ENCODE data around the gene DOCK6. TPM values are rescaled to one million over a fixed set of nuclear protein-coding genes. Genes with fewer than 3 reads are reported as not detected.
A peak's percentile ranks its signal among the peaks of the same experiment; 100 is the strongest.

Gene DOCK6, protein sequence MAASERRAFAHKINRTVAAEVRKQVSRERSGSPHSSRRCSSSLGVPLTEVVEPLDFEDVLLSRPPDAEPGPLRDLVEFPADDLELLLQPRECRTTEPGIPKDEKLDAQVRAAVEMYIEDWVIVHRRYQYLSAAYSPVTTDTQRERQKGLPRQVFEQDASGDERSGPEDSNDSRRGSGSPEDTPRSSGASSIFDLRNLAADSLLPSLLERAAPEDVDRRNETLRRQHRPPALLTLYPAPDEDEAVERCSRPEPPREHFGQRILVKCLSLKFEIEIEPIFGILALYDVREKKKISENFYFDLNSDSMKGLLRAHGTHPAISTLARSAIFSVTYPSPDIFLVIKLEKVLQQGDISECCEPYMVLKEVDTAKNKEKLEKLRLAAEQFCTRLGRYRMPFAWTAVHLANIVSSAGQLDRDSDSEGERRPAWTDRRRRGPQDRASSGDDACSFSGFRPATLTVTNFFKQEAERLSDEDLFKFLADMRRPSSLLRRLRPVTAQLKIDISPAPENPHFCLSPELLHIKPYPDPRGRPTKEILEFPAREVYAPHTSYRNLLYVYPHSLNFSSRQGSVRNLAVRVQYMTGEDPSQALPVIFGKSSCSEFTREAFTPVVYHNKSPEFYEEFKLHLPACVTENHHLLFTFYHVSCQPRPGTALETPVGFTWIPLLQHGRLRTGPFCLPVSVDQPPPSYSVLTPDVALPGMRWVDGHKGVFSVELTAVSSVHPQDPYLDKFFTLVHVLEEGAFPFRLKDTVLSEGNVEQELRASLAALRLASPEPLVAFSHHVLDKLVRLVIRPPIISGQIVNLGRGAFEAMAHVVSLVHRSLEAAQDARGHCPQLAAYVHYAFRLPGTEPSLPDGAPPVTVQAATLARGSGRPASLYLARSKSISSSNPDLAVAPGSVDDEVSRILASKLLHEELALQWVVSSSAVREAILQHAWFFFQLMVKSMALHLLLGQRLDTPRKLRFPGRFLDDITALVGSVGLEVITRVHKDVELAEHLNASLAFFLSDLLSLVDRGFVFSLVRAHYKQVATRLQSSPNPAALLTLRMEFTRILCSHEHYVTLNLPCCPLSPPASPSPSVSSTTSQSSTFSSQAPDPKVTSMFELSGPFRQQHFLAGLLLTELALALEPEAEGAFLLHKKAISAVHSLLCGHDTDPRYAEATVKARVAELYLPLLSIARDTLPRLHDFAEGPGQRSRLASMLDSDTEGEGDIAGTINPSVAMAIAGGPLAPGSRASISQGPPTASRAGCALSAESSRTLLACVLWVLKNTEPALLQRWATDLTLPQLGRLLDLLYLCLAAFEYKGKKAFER (N-terminal part only)
- polyA plus RNA-seq (2012; ENCODE audit: insufficient read depth, insufficient read length) = 8.7 TPM

DNA sequence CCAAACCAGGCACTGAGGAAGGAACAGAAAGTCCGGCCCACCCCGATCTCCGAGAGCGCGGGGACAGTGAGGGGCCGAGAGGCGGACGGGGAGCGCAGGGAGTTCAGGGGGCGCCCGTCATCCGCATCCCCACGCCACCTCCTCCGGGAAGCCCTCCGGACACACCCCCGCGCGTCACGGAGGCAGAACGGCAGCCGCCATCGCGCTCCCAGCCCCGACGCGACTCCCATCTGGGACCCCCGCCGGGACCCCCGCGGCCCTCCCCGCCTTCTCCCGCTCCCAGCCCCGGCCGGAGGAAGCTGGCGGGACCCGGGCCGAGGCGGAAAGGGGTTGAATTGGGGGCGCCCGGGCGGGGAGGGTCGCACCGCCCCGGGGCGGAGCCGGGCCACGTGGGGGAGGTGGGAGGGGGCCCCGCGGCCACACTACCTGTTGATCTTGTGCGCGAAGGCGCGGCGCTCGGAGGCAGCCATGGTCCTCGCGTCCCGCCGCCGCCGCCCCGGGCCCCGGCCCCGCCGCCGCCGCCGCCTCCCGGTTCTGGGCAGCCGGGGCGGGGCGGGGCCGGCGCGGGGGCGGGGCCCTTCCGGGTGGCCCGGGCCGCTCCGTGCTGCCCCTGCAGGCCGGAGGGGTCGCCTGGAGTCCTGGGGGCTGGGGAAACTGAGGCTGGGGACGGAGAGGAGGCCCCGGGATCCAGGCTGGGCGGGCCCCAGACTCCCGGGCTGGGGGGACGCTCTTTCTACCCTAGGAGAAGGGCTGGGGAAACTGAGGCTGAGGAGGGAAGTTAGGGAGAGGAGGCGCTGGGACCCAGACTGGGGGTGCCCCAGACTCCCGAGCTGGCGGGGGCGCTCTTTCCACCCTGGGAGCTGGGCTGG lies at the start of gene DOCK6:
TSS of gene DOCK6 (minus strand) at position 554 of the 869 bp plus-strand sequence. CDS start at position 470, 84 bp downstream.
- H3K4me3 ChIP-seq (ENCODE audit: low read length) = no peak within 1 kb of the TSS
- no peak for DNase-seq (ENCODE audit: low read depth, low spot score)

DNA sequence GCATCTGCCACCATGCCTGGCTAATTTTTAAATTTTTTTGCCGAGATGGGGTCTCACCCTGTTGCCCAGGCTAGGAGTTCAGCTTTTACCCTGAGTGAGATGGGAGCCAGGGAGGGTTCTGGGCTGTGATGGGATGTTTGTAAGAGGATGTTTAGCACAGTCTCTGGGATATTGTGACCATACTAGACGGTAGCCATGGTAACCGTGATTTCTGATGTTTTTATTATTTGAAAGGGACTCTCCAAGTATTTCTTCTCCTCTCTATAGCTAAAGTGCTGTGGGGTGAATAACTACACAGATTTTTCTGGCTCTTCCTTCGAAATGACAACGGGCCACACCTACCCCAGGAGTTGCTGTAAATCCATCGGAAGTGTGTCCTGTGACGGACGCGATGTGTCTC lies 44.0 kb upstream of the DOCK6 start:
- DNase-seq (ENCODE audit: low read depth, low spot score) = no peak
- H3K4me3 ChIP-seq (ENCODE audit: low read length) = no peak overlapping the region

DNA sequence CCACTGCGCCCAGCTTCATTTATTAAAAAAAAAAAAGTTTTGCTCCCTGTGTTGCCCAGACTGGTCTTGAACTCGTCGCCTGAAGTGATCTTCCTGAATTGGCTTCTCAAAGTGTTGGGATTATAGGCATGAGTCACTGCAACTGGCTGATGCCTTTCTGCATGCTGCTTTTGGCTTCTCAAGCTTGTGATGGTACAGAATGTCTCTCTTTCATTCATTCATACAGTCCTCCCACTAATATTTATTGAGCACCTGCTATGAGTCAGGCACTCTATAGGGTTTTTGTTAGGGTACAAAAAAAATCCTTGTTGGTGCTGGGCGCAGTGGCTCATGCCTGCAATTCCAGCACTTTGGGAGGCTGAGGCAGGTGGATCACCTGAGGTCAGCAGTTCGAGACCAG lies 42.6 kb upstream of the DOCK6 start:
- no peak for DNase-seq (ENCODE audit: low read depth, low spot score)
- no peak overlapping the region for H3K4me3 ChIP-seq (ENCODE audit: low read length)

DNA sequence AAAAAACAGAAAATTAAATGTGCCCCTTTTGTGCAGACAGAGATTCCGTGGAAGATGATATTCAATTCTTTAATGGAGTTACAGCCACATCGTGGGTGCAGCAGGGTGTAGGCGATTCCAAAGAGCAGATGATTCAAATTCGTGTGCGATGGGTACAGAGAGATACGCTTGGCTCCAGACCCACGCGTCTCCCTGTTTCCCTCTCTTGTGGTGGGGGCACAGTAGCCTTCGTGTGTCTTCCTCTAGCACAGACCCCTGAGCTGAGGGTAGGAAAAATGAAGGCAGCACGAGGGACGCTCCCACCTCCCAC lies 38.4 kb upstream of the DOCK6 start:
- no peak for DNase-seq (ENCODE audit: low read depth, low spot score)
- no peak overlapping the region for H3K4me3 ChIP-seq (ENCODE audit: low read length)

DNA sequence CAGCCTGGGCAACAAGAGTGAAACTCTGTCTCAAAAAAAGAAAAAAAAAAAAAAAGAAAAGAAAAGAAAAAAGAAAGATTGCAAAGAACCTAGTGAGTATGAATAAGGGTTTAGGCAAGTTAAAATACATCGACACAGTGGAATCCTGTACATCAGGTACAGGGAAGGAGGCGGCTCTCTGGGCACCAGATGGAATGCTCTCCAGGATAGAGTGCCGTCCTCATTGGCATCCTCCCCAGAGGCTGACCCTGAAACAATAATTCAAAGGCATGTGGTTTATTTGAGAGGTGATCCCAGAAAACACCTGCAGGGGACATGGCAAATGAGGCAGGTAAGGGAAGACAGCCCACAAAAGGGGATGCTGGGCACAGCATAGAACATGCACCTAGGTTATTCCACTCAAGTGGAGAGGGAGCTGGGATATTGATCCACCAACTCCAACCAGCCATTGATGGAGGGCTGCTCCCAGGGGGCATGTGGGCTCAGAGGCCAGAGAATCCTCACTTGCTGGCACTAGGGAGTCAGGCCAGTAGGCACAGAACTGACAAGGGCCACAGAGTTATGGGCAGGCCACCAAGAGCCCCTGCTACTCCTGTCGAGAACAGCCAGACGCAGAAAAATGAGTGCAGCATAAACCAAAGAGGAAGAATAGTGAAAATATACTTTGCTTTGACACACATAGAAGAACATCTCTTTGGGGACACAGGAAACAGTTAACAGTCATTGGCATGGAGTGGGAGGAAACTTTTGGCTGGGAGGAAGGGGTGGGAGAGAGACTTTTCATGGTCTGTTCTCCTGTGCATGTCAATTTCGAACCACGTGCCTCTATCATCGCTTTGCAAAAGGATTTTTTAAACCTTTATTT lies 37.9 kb upstream of the DOCK6 start:
- no peak for DNase-seq (ENCODE audit: low read depth, low spot score)
- H3K4me3 ChIP-seq (ENCODE audit: low read length) = no peak overlapping the region

DNA sequence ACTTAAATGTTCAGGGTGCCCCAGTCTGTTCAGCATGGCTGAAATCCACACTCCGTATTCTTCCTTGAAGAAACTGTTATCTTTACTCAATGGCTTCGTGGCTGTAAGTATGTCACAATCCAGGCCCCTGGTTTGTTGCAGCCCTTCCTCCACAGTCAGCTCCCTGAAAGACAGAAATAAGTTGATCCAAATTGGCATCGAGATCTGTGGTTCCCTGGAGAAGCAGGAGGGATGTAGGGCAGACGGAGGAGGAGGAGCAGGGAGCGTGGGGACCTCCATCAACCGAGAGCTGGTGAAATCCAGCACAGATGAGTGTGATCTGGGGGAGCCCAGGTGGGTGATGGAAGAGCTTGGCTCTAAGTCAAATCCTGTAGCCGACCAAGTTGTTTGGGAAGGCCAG lies 33.9 kb upstream of the DOCK6 start:
- H3K4me3 ChIP-seq (ENCODE audit: low read length) = no peak overlapping the region
- DNase-seq (ENCODE audit: low read depth, low spot score) = no peak

DNA sequence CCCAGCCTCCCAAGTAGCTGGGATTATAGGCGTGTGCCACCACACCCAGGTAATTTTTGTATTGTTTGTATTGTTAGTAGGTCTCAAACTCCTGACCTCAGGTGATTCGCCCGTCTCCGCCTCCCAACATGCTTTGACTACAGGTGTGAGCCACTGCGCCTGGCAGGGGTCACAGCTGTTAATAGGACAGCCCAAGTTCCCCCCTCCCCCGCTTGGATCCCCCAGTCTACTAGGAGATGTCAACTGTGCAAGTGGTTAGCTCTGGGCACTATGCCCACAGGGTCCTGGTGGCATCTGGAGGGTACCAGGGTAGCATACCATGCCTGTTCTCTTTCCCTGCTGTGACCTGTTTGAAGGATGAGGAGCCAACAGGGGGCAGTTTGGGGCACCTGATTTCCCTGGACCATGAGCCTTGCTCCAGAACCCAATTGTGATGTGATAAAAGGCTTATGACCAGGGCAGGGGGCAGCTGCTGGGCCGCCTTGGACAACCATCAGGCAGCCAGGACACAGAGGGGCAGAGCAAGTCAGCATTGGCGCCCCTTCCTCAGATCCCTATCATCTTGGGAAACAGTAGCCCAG lies 33.4 kb upstream of the DOCK6 start, which contains the start of gene TSPAN16:
TSS of gene TSPAN16 (plus strand) at position 496 of the 581 bp plus-strand sequence. CDS start 138 bp downstream, outside the sequence.
- H3K4me3 ChIP-seq (ENCODE audit: low read length) = no peak within 1 kb of the TSS
- no peak for DNase-seq (ENCODE audit: low read depth, low spot score)

DNA sequence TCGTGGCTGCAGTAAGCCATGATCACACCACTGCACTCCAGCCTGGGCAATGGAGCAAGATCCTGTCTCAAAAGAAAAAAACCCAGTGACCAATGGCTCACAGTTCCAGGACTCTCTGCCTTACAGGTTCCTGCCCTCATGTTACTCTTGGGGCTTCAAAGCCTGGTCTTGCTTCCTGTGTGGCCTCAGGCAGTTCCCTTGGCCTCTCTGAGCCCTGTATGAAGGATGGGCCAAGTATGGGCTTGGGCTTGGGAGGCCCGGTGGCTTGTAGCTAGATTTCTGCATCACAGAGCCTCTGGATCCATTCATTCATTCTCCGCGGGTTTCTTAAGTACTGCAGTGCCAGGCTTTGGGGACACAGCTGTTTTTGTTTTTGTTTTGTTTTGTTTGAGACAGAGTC lies 32.9 kb upstream of the DOCK6 start:
- H3K4me3 ChIP-seq (ENCODE audit: low read length) = no peak overlapping the region
- no peak for DNase-seq (ENCODE audit: low read depth, low spot score)

DNA sequence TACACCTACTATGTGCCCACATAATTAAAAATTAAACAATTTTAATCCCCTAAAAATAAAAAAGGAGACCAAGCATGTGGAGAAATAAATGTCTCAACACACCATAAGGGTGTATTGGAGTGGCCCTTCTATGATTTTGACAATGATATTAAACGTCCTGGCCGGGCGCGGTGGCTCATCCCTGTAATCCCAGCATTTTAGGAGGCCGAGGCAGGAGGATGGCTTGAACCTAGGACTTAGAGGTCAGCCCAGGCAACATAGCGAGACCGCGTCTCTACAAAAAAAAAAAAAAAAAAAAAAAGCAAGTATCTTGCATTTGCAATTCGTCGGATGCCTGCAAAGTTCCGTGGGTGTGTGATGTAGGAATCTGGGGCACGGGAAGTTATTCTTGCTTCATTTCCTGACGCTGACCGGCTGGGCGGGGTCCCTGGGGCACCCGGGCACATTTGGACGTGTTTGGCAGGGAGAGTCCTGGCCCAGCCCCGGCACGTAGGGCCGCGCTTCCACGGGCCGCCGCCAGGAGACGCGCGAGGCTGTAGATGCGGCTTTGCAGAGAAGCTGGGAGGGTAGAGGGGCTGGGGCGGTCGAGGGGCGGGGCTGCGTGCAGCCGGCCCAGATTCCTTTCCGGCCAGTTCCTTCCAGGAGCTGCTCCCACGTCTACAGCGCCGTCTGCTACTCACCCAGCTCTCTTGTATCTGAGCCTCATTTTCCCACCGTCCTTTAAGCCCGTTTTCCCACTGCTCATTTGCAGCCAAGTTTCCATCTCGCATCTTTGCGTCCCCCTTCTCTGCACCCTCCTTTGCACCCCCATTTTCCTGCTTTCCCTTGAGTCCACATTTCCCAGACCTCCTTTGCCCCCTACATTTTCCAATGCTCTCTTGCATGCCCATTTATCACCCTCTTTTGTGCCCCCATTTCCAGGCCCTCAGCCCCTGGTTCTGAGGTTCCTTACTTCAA lies 31.4 kb upstream of the DOCK6 start:
- no peak overlapping the region for H3K4me3 ChIP-seq (ENCODE audit: low read length)

DNA sequence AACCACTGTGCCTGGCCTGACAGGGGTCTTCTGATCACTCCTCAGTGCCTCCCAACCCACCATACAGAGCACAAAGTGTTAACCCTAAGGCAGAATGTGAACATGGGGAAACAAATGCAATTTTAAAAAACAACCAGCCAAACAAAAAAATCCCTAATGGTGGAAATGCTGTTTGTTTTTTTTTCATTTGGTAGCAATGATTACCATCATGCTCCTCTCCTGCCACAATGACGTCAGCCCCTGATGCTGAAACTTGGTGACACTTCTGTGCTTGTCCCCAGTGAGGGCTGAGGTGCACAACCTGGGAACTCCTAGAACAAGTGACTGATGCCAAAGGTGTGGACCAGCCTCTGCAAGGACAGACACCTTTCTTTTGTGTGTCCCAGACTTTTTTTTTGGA lies 29.7 kb upstream of the DOCK6 start:
- no peak overlapping the region for H3K4me3 ChIP-seq (ENCODE audit: low read length)
- DNase-seq (ENCODE audit: low read depth, low spot score) = no peak

More for the DNA sequence above, 31.4 kb upstream of the DOCK6 start:
- peak; percentile 54 for DNase-seq (ENCODE audit: low read depth, low spot score)

DNA sequence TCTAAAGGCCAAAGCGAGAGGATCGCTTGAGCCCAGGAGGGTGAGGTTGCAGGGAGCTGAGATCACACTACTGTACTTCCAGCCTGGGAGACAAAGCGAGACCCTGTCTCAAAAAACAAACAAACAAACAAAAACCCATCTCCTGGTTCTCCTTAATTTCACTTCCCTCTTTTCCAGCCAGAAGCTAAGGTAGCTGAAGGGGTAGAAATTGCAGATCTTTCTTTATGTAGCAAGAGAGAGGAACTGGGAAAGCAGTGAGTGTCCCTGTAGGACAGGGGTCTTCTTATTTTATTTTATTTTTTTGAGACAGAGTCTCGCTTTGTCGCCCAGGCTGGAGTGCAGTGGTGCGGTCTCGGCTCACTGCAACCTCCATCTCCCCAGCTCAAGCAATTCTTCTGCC lies 29.1 kb upstream of the DOCK6 start:
- no peak overlapping the region for H3K4me3 ChIP-seq (ENCODE audit: low read length)
- DNase-seq (ENCODE audit: low read depth, low spot score) = no peak

DNA sequence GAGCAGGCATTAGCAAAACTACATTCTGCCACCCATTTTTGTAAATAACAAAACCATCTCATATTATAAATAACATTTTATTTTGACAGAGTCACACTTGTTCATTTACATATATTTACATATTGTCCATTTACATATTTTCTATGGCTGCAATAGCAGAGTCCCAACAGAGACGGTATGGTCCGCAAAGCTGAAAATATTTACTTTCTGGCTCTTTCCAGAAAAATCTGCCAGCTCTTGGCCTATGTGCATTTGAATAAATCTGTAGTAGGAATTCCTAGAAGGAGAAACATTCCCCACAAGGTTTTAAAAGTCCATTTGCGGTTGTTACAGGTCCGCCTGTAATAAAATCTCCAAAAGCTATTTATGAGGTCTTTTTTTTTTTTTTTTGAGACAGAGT lies 27.9 kb upstream of the DOCK6 start:
- H3K4me3 ChIP-seq (ENCODE audit: low read length) = no peak overlapping the region
- no peak for DNase-seq (ENCODE audit: low read depth, low spot score)

DNA sequence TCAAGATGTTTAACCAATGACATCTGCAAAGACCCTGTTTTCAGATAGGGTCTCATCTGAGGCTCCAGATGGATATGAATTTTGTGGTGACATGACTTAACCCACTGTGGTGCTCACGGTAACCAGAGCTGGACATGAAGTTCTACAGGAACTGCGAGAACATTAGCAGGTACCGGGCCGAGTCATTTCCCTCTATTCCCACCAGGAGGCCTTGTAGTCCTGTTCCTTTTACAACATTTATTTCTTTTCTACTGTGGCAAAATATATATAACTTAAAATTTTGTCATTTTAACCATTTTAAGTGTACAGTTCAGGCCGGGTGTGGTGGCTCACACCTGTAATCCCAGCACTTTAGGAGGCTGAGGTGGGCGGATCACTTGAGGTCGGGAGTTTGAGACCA lies 26.0 kb upstream of the DOCK6 start:
- DNase-seq (ENCODE audit: low read depth, low spot score) = no peak
- H3K4me3 ChIP-seq (ENCODE audit: low read length) = no peak overlapping the region

DNA sequence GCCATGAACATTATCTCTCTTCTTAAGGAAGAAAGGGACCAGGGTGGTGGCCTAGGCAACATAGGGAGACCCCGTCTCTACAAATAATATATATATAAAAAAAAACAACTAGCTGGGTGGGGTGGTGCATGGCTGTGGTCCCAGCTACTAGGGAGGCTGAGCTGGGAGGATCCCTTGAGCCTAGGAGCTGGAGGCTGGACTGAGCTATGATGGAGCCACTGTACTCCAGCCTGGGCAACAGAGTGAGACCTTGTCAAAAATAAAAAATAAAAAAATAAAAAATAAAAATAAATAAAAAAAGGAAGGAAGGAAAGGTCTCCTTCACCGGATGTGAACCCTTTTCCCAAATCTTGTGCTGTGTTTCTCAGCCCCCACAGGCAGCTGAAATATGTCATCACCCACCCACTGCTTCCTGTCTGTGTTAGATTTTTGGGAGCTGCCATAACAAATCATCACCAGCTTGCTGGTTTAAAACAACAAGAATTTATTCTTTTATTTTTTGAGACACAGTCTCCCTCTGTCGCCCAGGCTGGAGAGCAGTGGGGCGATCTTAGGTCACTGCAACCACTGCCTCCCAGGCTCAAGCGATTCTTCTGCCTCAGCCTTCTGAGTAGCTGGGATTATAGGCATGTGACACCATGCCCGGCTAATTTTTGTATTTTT lies 24.1 kb upstream of the DOCK6 start:
- DNase-seq (ENCODE audit: low read depth, low spot score) = no peak
- H3K4me3 ChIP-seq (ENCODE audit: low read length) = no peak overlapping the region

DNA sequence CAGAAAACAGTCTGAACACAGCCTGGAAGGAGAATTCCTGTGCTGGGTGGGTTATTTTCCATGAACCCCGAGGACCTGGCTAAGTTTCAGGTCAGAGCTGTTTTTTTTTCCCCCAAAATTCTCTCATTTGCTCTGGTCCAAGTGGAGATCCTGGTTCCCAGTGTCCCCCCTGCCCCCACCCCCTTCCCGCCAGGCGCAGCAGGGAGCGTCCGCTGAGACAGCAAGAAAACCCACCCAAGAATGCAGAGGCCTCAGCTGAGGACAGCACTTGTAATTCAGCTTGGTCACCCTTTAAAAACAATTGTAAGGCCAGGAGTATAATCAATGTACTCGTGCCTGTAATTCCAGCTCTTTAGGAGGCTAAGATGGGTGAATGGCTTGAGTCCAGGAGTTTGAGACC lies 22.2 kb upstream of the DOCK6 start:
- no peak for DNase-seq (ENCODE audit: low read depth, low spot score)
- no peak overlapping the region for H3K4me3 ChIP-seq (ENCODE audit: low read length)
